GM19468 (cell line): ENCODE data around the gene NTRK1.

Source experiments
- ATAC-seq: cut with Tn5 transposase; IDR thresholded peaks from one replicate; pipeline ENCODE4 v1.9.1; 2021; ENCODE audit warnings: mild to moderate bottlenecking, moderate library complexity, moderate number of reproducible peaks; ENCODE audit not compliant: unreplicated experiment; ENCODE audit errors: extremely low read depth

The NTRK1 gene

GRCh38 chr1:156836892-156837291, 23.8 kb upstream of the NTRK1 start:
- ATAC-seq: no peak

- ATAC-seq: no peak
Measured at GRCh38 chr1:156838972-156839371, 21.7 kb upstream of the NTRK1 start.

- ATAC-seq: no peak
Measured at GRCh38 chr1:156839426-156840109, 21.1 kb upstream of the NTRK1 start.

DNA sequence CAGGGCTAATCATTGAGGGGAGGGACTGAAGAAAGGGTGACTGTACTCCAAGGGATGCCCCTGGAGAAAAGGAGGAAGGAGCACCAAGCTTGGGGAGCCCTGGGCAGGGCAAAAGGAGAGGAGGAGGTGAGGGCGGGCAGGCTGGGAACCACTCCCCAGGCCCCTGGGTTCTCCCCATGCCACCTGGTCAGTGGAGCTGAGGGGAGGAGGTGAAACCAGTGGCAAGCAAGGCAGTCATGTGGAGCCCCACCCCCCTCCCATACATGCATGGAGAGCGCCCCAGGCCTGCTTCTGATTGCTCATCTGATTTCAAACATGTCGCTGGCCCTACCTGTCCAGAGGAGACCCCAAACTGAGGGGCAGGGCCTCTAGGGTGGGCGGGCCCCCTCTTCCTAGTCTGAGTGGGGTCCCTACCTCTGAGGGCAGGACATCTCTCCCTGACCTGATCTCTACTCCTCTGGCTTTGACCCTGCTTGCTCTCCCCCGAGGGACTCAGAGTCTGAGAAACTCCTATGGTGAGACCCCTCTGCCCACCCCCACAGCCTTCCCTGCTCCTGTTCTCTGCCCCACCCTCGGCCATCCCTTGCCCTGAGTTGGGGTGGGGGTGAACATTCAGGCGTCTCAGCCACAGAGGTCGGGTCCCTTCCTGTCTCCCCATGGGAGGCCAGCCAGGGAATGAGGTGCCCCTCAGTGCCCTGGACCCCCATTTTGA, 20.3 kb upstream of the NTRK1 start:
- ATAC-seq: no peak

- no peak for ATAC-seq
Measured at GRCh38 chr1:156840898-156841279, 19.8 kb upstream of the NTRK1 start.

- no peak for ATAC-seq
Measured at GRCh38 chr1:156841295-156841855, 19.3 kb upstream of the NTRK1 start.

DNA sequence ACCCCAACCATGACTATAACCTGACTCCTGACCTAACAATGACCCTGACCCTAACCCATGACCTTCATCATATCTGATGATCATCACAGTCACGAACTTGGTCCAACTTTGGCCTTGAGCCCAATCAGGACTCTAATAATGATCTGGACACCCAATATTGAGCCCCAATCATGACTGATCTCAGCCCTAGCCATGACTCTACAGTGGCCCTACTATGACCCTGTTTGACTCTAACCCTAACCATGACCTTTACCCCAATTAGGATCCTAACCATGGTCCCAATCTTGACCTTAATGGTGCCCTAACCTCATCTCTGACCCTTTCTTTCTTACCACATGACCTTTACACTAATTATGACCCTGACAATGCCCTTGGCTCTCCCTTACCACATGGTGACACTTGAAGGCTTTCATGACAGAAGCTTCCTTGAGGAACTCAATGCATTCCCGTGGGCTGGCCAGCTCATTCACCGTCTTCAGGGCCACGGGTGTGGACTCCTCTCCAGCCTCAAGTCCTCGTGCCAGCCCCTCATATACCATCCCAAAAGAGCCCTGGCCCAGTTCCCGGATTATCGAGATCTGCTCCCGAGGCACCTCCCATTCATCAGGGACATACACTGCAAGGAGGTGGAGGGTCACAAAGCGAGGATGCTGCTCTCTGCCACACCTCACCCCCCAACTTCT, 17.9 kb upstream of the NTRK1 start:
- no peak for ATAC-seq

- ATAC-seq: no peak
Measured at GRCh38 chr1:156844102-156844501, 16.6 kb upstream of the NTRK1 start.

DNA sequence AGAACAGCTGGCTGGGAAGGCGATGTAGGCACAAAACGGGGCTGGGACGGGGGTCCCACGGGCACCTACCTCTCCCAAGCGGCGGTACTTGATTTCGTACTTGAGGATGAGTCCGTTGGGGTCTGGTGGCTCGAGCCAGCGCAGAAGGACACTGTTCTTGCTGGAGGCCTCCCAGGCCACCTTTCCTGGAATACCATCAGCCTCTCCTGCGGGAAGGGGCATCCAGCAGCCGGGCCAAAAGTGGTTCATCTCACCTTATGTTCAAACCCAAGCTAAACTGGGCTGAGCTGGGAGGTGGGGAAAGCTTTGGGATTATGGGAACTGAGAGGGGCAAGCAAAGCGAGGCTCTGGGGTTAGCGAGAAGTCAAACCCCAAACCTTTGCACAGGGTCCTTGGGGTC, 16.0 kb upstream of the NTRK1 start:
- ATAC-seq: no peak

- ATAC-seq: no peak
Measured at GRCh38 chr1:156845055-156845952, 15.4 kb upstream of the NTRK1 start.

DNA sequence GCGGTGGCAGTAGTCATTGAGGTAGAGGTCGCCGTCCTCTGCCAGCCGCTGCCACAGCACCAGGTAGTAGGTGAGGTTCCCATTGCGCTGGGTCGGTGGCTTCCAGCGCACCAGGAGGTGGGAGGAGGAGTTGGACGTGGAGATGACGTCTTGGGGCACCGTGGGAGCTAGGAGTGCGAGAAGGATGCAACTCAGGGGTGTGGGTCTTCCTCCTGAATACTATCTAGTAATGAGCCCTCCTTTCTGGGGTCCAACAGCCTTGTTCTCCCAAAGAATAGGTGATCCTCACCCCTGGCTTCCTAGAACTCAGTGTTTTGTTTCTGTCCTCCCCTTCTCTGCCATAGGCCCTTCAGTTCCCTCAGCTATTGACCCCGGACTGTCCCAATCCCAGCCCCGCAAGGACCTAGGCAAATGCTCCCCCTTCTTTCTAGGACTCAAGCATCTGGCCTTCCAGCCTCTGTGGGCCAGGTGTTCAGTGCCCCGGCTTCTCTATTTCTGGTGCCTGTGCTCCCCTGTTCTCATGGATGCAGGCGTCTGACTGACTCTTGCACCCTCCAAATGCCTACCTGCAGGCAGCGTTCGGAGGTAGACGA, 14.6 kb upstream of the NTRK1 start:
- ATAC-seq: no peak

GRCh38 chr1:156846643-156847042, 14.0 kb upstream of the NTRK1 start:
- no peak for ATAC-seq

DNA sequence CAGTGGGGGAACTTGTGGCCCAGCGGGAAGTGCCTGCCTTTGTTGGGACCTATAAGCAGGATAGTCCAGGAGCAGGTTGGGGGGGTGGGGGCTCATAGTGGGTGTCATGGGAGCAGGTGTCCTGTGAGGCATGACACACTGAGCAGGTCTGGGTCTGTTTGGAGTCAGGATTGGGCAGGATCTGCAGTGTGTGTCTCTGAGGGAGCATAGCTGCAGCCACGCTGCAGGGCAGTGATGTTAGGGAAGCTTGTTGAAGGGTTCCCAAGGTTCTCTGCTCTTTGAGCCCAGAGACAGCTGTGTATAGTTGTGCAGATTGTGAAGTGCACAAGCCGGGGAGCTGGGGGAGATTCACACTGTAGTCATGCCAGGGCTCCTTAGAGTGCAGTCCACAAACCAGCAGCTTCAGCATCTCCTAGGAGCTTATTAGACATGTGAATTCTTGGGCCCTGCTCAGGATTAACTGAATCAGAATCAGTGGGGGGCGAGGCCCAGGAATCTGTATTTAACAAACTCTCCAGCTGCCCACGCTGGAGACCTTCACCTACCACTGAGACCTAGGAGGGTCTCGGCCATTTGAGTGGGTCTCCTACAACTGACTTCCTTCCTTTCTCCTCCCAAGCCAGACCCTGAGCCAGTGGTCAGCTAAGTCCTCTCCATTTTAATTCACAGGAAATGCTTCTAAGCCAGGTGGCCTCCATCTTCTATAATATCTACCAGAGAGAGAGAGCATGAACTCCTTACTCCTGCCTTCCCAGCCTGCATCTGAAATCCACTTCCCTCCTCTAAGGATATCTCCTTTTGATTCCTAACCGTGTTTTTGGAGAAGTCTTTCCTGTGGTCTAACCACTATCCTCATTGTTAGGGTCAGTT, 12.8 kb upstream of the NTRK1 start:
- ATAC-seq: no peak

GRCh38 chr1:156848461-156849150, 12.1 kb upstream of the NTRK1 start:
- no peak for ATAC-seq

- no peak for ATAC-seq
Measured at GRCh38 chr1:156849151-156849496, 11.5 kb upstream of the NTRK1 start.

DNA sequence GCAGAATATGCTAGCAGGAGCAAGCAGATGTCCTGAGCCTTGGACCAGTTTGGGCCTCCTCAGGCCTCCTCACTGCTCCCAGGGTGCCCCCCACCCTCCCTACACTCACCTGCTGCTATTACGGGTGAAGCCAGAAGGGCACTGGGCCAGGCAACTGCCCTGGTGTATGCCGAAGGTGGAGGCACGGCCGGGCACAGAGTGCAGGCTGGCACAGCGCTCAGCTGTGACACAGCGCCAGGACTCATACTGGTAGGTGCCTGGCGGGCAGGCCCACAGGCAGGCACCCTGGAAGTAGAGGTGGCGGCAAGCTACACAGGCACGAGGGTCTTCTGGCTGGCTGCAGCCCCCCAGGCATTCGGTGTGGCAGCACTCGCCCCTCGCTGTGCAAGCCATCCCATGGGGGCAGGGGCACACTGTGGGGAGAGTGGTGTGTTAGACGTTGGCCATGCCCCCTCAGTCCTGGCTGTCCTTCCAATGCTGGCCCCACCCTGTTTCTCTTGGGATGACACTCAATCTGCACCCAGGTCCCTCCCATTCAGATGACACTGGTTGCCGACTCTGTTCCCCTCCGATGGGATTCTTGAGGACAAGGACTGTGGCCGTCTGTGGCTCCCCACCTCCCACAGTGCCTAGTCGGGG, 8.8 kb upstream of the NTRK1 start:
- ATAC-seq: no peak

- no peak for ATAC-seq
Measured at GRCh38 chr1:156852418-156852874, 8.2 kb upstream of the NTRK1 start.

- no peak for ATAC-seq
Measured at GRCh38 chr1:156853761-156854160, 6.9 kb upstream of the NTRK1 start.
